Measurements from ENCODE around the gene PARG.
"Not testable (repeated sequence)": the region's sequence is repeated elsewhere in the genome, so short reads cannot be mapped to it uniquely, and the experiment has no call there.

PARG gene

DNA sequence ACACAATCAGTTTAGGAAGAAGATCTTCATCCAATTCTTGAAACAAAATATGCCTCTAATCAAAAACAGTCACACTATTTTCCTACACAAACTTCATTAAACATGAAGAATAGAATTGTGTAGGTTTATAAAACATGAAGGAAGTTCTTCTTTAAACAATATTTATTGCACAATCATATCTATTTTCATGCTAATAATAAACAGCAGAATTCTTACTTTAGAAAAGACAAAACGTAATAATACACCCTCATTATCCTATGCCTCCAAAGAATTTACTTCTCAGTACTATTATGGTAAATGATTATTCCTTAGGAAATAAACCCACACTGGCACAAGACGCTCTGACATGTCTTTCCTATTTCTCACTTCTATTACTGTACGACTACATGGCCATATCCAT lies 41.4 kb downstream of the PARG start:
- DNase-seq = not testable (repeated sequence)

DNA sequence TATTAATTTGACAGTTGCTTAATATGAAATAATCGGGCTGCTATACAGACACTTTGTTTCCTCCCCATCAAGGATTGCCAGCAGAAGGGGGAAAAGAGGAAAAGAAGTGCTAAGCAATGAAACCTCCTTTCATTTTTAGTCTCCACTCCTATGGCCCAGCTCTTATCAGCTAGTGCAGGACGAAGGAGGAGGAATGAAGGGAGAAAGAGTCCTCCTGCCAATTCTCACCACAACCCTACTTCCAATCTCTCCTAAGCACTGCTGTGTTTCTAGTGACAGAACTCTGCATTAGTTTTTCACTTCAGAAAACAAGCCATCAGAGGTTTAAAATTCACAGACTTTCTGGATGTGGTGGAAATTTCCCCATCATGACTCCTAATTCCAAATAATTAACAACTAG lies 41.8 kb downstream of the PARG start:
- not testable (repeated sequence) for DNase-seq

DNA sequence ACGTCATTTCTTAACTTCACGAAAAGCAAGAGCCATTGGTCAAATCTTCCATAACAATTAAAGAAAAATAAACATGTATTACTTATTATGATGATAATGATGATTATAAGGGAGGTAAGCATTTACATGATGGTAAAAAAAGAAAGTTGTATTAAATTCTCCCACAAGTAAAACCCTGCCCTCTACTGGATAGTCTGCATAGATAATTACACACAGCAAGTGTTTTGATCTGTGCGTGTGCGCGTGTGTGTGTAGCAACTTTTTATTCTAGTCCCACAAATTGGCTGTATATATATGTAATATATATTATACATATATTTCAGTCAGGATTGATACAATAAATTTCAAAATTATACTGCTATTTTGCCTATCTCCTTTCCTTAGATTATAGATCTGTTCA lies 51.8 kb downstream of the PARG start:
- DNase-seq = not testable (repeated sequence)

GRCh38 chr10:49884739-49885331 lies 57.0 kb downstream of the PARG start:
- not testable (repeated sequence) for DNase-seq

- DNase-seq = not testable (repeated sequence)
These were observed 58.0 kb downstream of the PARG start for GRCh38 chr10:49883852-49884251.

- not testable (repeated sequence) for DNase-seq
These were observed 59.5 kb downstream of the PARG start for GRCh38 chr10:49882327-49882726.

DNA sequence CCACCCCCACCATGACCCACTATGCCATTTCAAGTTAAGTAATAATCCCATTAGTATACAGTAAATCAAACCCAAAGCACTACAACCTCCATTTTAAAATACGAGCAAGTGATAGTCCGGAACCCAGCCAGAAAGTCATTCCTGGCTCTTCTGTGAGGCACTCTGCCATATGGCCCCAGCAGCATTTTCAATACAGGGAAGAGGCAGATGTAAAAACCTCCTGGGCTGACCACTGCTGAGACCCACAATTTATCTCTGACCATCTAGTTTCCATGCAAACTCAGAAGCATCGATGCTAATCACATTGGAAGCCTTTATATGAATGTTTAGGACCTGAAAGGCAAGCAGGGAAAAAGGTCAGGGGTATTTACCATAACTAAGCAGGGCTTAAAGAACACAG lies 69.1 kb downstream of the PARG start:
- DNase-seq = not testable (repeated sequence)

DNA sequence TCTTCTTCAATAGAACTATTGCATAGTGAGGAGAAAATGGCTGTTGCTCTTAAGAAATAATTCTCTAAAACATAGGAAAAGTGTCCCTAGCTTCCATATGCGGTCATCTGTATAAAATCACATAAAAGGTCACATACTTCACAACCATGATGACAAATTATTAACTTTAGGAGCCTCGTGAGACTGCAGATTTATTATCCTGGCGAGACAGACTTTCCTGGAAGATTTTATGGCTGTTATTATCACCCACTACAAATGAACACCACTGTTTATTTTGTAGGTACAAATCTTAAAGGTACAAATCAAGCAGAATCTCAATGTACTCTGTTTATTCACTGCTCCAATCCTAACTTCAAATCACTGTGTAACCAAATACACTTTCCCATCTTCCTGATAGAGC lies 70.4 kb downstream of the PARG start:
- DNase-seq = not testable (repeated sequence)

DNA sequence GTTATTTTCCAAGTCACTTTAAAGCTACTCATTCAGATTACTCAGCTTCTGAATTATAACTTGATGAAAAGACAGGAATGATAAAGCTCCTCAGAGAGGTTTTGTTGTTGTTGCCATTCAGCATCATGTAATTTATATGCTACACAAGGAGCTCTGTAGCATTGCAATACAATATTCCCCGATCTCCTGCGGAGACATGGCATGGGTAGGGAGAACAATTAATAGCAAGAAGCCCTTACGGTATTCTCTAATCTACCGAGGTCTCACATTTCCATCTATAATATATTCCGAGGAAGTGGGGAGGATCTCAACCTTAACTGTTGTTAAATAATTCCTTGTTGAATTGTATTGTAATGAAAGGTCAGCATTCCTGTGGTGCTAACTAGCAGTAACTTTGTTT lies 81.9 kb downstream of the PARG start:
- DNase-seq = not testable (repeated sequence)

DNA sequence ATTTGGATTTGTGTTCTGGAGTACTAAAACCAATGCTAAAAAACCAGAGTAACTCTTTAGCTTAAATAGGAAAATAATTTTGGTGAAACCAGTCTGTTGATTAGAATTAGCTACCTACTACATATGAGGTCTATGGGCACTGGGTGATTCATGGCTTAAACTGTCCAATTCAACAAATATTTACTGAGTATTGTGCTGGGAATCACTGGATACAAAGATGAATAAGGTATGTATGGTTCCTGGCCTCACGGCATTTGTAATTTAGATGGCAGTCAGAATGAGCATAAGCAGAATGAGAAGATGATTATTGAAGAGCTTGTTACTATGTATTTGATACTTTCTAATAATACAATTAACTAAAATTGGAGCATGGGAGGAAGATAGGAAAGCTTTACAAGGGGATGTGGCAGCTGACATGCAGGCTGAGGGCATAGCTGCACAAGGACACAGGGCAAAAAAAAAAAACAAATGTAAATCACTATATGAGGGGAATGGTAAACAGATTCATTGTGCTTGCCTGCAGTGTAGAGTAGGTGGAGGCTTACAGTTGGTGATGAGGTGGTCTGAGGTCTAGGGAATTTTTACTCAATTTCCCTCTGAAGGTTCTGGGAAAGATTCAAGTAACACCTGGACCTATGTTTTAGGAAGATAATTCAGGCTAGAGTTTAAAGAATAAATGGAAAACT lies 83.0 kb downstream of the PARG start:
- DNase-seq = not testable (repeated sequence)

DNA sequence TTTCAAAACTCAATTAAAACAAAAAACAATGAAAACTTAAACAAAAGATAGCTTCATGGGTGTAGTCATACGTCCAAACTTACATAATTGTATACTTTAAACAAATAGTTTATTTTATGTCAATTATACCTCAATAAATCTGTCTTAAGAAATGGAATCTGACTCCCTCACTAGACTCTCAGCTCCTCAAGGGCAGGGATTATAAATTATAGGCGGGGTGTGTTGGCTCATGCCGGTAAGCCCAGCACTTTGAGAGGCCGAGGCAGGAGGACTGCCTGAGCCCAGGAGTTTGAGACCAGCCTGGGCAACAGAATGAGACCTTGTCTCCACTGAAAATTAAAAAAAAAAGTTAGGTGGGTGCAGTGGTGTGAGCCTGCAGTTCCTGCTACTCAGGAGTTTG lies 92.3 kb downstream of the PARG start:
- not testable (repeated sequence) for DNase-seq

GRCh38 chr10:49844775-49845595 lies 96.8 kb downstream of the PARG start:
- DNase-seq = no peak

DNA sequence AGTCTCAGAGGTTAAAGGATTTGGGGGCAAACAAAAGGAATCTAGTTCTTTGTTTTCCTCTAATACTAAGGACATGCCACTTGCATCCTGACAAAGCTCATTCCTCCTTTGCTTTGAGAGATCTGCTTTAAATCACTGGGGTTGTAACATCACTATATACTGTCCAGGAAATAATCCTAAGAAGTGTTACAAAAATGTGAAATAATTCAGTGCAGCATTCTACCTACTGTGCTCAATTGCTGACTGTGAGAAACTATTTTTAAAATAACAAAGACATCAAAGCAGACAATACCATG lies 99.5 kb downstream of the PARG start:
- not testable (repeated sequence) for DNase-seq

GRCh38 chr10:49841615-49842332 lies 100.1 kb downstream of the PARG start:
- DNase-seq = no peak

DNA sequence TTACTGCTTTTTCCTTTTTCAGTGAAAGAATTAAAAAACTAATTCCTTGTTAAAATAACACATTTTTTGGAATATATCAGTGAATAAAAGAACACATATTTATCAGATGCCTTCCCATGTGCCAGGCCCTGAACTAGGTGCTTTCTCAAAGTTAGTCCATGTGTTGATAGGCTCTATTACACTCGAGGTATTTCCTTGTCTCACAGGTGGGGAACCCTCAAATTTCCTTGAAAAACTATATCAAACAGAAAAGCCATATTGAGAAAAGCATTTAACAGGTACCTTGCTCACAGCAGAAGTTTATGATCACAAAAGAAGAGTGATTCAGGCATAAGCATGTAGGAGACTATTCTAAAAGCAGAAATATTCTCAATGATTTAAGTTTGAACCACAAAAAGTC lies 104.1 kb downstream of the PARG start:
- no peak for DNase-seq

DNA sequence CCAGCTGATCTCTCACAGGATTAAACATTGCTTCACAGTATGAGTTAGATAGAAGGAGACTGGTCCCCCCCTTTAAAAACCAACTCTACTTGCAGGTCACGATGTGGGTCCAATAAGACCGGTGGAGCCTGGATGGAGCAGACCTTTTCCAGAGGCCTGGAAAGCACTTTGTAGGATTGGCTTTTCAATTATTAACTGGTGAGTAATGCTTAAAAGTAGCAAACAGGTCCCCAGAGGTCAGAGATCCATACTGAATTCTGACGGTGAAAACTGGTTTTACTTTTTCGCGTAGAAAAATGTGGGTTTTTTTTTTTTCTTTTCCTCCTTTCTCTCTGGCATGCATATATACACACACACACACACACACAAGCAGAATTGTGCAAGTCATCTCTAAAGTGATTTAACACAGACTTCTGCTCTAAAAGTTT lies 104.8 kb downstream of the PARG start:
- no peak for DNase-seq

DNA sequence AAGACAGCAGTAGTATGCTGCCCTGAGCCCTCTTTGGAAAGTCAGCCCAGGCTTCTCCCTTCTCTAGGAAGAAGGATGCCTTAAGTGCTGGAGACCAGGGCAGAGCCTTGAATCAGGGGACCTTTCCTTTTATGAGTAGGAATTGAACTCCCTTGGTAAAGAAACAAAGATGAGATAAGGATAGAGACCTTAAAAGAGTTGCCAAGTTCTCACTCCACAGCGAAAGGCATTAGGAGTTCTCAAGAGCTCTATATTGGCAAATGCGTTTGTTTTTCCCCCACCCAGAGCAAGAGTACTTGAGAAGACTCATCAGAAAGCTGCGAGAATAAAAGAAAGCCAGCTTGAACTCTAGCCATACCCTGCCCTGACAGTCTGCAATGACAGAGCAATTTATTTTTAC lies 106.9 kb downstream of the PARG start:
- DNase-seq = no peak

DNA sequence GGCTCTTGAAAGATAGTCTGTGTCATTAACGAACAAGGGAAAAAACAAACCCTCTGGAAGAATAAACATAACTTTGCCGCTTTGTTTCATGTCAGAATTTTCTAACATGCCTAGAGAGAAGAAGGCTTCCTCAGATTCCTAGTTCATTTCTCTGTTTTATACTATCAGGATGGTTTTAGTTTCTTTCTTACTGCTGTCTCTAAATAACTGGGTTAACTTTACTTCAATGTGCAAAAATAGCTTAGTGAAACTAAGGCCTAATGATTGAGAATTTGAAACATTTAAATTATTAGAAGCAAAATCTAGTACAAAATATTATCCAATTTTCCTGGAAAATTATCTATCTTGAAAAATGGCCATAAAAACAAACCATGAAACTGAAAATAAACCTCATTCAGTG lies 107.6 kb downstream of the PARG start:
- no peak for DNase-seq

- no peak for DNase-seq
These were observed 108.7 kb downstream of the PARG start for GRCh38 chr10:49833168-49833567.

DNA sequence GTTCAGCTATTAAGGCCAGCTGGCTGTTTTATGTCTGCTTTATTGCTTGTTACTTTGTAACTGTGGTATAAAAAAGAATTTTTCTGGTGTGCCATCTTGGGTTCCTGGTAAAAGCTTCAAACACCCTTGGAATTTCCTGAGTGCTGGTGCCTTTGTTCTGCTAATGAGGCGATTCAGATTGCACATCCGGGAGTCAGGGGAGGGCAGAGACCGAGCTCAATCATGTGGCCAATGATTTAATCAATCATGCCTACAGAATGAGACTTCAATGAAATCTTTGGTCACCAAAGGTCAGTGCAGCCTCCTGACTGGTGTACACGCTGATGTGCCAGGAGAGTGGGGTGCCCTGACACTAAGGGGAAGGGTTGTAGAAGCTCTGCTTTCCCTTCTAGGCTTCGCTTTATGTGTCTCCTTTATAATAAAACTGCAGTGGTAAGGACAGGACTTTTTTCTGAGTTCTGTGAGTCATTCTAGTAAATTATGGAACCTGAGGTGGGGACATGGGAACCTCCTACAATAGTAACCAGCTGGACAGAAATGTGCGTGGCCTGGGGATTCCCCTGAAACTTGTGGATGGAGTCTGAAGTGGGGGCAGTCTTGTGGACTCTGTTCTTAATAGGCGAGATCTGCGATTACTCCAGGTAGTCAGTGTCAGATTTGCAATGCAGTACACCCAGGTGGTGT lies 110.3 kb downstream of the PARG start:
- no peak for DNase-seq

DNA sequence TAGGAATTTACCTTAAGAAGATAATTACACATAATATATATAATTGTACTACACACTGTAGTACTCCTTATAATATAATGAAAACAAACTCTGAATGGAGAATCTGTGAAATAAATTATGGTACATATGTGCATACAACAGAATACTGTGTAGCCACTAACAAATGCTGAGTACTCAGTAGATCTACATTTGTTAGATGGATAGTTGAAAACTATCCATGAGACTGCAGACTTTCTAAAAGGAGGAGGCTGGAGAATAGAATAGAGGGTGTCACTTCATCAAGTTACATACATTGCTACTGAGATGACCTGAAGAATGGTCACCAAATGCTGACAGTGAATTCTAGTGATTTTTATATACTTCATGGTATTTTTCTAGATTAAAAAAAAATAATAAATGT lies 111.0 kb downstream of the PARG start:
- no peak for DNase-seq

- no peak for DNase-seq
These were observed 111.8 kb downstream of the PARG start for GRCh38 chr10:49830016-49830415.

DNA sequence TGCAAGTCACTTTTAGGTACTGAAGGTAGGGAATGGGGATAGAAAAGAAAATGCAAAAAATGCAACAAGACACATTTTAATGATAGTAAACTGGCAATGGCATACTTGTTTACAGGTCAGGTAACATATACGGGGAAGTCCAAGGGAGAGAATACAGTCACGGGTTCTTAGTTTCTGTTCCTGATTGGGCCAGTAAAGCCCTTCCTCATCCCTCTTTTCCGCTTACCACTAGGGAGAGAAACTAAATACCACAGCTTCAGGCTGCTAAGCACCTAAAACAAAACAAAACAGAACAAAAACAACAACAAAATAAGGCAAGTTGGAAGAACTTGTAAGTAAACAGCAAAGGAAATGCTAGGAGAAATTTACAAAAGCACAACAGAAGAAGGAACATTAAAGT lies 114.5 kb downstream of the PARG start:
- DNase-seq = no peak
